ENCODE results near the gene VSTM4. TPM values are rescaled to one million over a fixed set of nuclear protein-coding genes. Genes with fewer than 3 reads are reported as not detected.

The VSTM4 gene
- polyA plus RNA-seq, 1 of the 3 experiments (the other 2 are of a cell fraction) = 0.39 TPM

DNA sequence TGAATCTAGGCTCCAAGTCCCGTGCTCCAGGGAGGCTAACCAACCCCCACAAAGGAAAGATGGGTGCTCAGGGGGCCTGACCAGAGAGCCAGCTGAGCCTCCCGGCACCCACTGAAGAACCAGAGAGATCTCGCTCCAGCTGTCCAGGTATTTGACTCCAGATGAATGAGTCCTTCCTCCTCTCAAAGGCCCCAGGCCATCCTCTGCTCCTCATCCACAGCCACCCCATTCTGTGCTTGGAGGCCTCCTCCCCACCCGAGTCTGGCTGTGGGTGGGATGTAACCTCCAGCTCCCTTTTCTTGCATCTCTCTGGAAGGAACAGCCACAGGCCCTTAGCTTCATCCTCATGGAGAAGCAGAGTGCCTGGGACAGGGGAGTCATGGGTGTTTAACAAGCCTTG is 44.6 kb downstream of the VSTM4 start:
- H3K79me2 ChIP-seq (ENCODE audit: insufficient read depth) = no peaks in the 10 kb centered on the region
- no peak for DNase-seq
- no peaks in the 10 kb centered on the region for H3K36me3 ChIP-seq (replicated peaks in 1 of 2; ENCODE audit: control insufficient read depth in 1 of 2, insufficient read depth in 2 of 2, low read length in 1 of 2)
- H3K9me2 ChIP-seq = no peaks in the 10 kb centered on the region
- H3K4me1 ChIP-seq (ENCODE audit: control insufficient read depth in 1 of 2, insufficient read depth in 2 of 2, low read depth in 1 of 2, low read length in 1 of 2) = peaks cover 0 to 14% of the 10 kb centered on the region in 2 experiments; a peak in 2 of 4 replicates
- ChIA-PET CTCF (interaction anchor here (1.1 to 1.3 kb wide), 4 partner anchors 17 to 337 kb away, joined by 3 to 4 read pairs (median 3); no protein-coding TSS in a partner anchor), POLR2A (no interaction called here)
- H3F3A ChIP-seq (replicated peaks; ENCODE audit: insufficient read depth) = no peaks in the 10 kb centered on the region
- no peak overlapping the region; a peak in 1 of 4 replicates for H3K27ac ChIP-seq (ENCODE audit: low read depth in 2 of 2, low read length in 1 of 2)
- 25% methylated on average over 4 of the region's 4 CpGs for WGBS (ENCODE audit: low lambda C conversion rate)
- TF ChIP-seq GABPA (IDR thresholded peaks at IDR 0.05; ENCODE audit: low read depth) (no peak), RAD21 (IDR thresholded peaks at IDR 0.05; ENCODE audit: low read length) (no peak), TAF1 (IDR thresholded peaks at IDR 0.05; ENCODE audit: borderline replicate concordance, low read depth, low read length) (no peak), MEF2A (IDR thresholded peaks at IDR 0.05; ENCODE audit: borderline replicate concordance, low read depth) (no peak), FOXJ3 (CRISPR knock-in tag; IDR thresholded peaks at IDR 0.05) (no peak), JUND (IDR thresholded peaks at IDR 0.05) (no peak), GATA2 (CRISPR knock-in tag; IDR thresholded peaks at IDR 0.05) (no peak), FOXM1 (IDR thresholded peaks at IDR 0.05; ENCODE audit: low read depth) (no peak), RCOR1 (IDR thresholded peaks at IDR 0.05; ENCODE audit: low read length) (no peak), ELF1 (IDR thresholded peaks at IDR 0.05) (no peak), EZH2phosphoT487 (IDR thresholded peaks at IDR 0.05; ENCODE audit: borderline replicate concordance, low read depth) (no peak), PBX3 (IDR thresholded peaks at IDR 0.05) (no peak), NRF1 (IDR thresholded peaks at IDR 0.05; ENCODE audit: low read depth, low read length) (no peak), SIN3A (IDR thresholded peaks at IDR 0.05; ENCODE audit: borderline replicate concordance, low read depth, low read length) (no peak), IRF3 (IDR thresholded peaks at IDR 0.05; ENCODE audit: low read depth, low read length) (no peak), EP300 (IDR thresholded peaks at IDR 0.05; ENCODE audit: borderline replicate concordance in 1 of 2, low read depth in 1 of 2, low read length in 1 of 2) (no peak), ZBTB33 (IDR thresholded peaks at IDR 0.05; ENCODE audit: borderline replicate concordance, low read depth) (no peak)
- TF ChIP-seq, protein P1, sequence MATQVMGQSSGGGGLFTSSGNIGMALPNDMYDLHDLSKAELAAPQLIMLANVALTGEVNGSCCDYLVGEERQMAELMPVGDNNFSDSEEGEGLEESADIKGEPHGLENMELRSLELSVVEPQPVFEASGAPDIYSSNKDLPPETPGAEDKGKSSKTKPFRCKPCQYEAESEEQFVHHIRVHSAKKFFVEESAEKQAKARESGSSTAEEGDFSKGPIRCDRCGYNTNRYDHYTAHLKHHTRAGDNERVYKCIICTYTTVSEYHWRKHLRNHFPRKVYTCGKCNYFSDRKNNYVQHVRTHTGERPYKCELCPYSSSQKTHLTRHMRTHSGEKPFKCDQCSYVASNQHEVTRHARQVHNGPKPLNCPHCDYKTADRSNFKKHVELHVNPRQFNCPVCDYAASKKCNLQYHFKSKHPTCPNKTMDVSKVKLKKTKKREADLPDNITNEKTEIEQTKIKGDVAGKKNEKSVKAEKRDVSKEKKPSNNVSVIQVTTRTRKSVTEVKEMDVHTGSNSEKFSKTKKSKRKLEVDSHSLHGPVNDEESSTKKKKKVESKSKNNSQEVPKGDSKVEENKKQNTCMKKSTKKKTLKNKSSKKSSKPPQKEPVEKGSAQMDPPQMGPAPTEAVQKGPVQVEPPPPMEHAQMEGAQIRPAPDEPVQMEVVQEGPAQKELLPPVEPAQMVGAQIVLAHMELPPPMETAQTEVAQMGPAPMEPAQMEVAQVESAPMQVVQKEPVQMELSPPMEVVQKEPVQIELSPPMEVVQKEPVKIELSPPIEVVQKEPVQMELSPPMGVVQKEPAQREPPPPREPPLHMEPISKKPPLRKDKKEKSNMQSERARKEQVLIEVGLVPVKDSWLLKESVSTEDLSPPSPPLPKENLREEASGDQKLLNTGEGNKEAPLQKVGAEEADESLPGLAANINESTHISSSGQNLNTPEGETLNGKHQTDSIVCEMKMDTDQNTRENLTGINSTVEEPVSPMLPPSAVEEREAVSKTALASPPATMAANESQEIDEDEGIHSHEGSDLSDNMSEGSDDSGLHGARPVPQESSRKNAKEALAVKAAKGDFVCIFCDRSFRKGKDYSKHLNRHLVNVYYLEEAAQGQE (IDR thresholded peaks at IDR 0.05; ENCODE audit: low read depth, low read length) = no peak
- TF ChIP-seq, protein P2, sequence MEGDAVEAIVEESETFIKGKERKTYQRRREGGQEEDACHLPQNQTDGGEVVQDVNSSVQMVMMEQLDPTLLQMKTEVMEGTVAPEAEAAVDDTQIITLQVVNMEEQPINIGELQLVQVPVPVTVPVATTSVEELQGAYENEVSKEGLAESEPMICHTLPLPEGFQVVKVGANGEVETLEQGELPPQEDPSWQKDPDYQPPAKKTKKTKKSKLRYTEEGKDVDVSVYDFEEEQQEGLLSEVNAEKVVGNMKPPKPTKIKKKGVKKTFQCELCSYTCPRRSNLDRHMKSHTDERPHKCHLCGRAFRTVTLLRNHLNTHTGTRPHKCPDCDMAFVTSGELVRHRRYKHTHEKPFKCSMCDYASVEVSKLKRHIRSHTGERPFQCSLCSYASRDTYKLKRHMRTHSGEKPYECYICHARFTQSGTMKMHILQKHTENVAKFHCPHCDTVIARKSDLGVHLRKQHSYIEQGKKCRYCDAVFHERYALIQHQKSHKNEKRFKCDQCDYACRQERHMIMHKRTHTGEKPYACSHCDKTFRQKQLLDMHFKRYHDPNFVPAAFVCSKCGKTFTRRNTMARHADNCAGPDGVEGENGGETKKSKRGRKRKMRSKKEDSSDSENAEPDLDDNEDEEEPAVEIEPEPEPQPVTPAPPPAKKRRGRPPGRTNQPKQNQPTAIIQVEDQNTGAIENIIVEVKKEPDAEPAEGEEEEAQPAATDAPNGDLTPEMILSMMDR (IDR thresholded peaks at IDR 0.05) = no peak
- H3K4me3 ChIP-seq (ENCODE audit: low read depth in 2 of 2, low read length in 1 of 2) = no peak overlapping the region
- H4K20me1 ChIP-seq (ENCODE audit: insufficient read depth) = no peaks in the 10 kb centered on the region
- no peak overlapping the region for H3K4me2 ChIP-seq
- H3K27me3 ChIP-seq (ENCODE audit: insufficient read depth) = no peaks in the 10 kb centered on the region
- H2AFZ ChIP-seq (ENCODE audit: low read depth) = no peak overlapping the region
- H3K9ac ChIP-seq = no peak overlapping the region
- H3K9me3 ChIP-seq = no peaks in the 10 kb centered on the region
